Myocyte (in vitro differentiated cells): Measurements from ENCODE around the gene CTNNA1. TPM values are rescaled to one million over a fixed set of nuclear protein-coding genes. Genes with fewer than 3 reads are reported as not detected.

ENCODE experiments used
- DNase-seq: peaks from one replicate; pipeline ENCODE4 v3.0.0-alpha.2; 2012; ENCODE audit warnings: low read depth
- total RNA-seq: library from RNA; depleted of rRNA; stranded (reverse); fragments of >200 nt; gene quantifications from 2 replicates; pipeline ENCODE4 v1.2.3, GENCODE V29; 2014

Gene CTNNA1
- total RNA-seq, 1 donor from 2014 or later, result 787 TPM

DNA sequence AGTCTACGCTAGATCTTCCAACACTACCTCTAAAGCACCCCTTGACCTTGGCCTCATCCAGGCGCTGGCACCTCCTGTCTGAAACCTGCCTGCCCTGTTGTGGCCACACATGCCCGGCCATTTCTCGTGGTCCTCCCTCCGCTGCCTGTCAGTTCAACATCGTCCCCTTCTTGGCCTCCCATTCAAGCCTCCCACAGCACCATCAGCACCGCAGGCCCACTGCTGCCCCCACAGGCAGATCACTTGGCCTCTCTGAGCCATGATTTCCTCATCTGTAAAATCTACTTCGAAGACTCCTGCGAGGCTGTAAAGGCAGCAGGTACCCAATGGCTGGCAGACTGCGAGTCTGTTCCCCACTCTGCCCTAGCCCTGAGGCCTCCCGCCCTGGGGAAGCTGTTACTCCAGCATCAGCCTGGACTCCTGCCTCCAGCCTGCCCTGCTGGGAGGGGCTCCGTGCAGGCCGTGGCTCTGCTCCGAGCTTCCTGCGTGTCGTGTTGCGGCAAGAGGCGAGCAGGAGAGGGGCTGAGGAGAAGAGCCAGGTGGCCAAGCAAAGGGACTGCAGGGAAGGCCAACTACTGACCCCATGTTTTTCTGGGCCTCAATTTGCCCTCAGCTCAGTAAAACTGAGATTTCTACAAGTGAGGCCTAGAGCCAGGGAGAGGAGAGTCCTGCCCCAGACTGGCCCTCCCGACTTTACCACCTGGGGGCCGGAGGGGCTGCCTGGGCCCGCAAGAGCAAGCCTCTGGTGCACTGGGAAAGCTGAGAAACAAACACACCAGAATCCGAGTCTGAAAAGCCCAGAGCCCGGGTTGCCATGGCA lies 192.4 kb downstream of the CTNNA1 start:
- no peak for DNase-seq

DNA sequence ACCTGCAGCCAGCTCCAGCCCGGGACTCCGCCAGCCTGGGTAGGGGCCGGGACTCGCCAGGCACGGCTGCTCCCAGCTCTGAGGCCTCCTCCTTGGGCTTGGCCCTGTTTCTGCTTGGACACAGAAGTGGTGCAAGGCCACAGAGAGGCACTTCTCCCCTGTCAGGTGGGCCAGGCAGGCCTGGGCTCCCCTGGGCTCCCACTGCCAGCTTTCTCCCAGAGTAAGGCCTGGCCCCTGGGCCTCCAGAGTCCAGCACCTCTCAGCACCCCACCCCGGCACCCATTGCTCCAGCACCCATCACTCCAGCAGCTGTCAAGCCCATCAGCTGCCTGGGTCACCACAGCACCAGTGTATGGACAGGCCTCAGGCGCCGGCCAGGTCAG lies 193.0 kb downstream of the CTNNA1 start:
- no peak for DNase-seq

DNA sequence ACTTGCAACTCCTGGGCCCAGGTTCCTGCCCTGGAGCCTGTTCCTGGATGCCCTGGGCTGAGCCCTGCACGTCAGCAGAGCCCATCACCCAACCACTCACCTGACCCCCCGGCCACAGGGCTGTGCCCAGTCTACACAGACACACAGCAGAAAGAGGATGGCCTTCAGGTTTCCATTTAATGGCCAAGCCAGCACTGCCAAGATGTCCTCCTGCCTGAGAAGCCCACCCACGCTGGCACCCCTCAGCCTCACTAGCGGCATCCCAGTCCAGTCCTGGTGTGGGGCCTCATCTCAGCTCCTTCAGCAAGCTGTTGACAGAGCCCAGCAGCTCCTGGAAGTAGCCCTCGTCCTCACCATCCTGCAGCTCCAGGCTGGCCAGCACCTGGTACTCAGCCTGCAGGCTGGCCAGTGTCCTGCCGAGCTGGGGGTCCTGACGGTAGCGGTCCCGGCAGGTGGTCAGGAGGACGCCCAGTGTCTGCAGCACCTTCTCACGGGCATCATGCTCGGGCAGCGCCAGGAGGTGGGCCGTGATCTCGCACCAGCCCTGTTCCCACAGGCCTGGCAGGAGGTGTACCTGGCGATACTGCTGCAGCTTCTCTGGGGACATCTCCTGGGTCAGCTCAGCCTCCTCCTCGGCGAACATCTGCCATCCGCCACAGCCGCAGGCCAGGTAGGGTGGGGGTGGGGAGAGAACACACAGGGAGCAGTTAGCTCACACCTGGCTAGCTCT lies 193.8 kb downstream of the CTNNA1 start:
- no peak for DNase-seq

DNA sequence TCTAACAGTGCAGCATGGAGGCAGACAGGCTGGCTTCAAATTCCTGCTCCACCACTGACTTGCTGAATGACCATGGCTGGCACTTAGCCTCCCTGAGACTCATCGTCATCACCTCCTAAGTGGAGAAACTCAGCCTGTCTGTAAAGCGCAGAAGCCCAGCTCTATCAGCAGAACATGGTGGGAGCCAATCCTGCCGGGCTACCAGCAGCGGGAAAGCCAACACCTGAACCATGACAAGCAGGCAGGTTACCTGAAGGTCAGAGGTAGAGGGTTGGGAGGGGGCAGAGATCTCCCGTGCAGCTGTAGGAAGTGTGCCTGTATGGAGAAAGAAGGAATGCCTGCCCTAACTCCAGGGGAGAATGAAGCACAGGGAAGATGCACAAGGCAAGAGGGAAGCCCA lies 194.6 kb downstream of the CTNNA1 start:
- DNase-seq, result no peak

- no peak for DNase-seq
These were observed 195.4 kb downstream of the CTNNA1 start for GRCh38 chr5:138948471-138949222.

GRCh38 chr5:138949223-138949574 lies 196.0 kb downstream of the CTNNA1 start:
- DNase-seq, result no peak

DNA sequence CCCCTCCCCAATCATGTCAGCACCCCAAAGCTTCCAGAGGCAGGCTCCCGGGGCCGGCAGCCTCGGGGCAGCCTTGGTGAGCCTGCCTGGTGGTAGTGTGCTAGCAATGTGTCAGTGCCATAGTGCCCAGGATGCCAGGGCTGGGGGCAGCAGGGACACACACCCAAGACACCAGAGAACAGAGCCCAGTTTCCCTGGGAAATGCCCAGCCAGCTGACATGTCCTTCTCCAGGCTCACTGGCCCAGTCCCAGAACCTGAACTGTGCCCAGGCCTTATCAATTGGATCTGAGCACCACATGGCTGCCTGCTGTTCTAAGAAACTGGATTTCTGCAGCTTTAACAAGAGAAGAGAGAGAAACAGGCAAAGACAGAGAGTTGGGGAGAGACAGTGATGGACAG lies 196.8 kb downstream of the CTNNA1 start:
- DNase-seq, result no peak

GRCh38 chr5:138950421-138951031 lies 197.3 kb downstream of the CTNNA1 start:
- DNase-seq, result no peak

- DNase-seq, result no peak
These were observed 198.1 kb downstream of the CTNNA1 start for GRCh38 chr5:138951091-138951985.

GRCh38 chr5:138951986-138952735 lies 198.9 kb downstream of the CTNNA1 start:
- no peak for DNase-seq

- peak; percentile 96 for DNase-seq
These were observed 199.7 kb downstream of the CTNNA1 start for GRCh38 chr5:138952962-138953361.

- DNase-seq, result peak; percentile 95
These were observed 200.4 kb downstream of the CTNNA1 start for GRCh38 chr5:138953387-138954256.

DNA sequence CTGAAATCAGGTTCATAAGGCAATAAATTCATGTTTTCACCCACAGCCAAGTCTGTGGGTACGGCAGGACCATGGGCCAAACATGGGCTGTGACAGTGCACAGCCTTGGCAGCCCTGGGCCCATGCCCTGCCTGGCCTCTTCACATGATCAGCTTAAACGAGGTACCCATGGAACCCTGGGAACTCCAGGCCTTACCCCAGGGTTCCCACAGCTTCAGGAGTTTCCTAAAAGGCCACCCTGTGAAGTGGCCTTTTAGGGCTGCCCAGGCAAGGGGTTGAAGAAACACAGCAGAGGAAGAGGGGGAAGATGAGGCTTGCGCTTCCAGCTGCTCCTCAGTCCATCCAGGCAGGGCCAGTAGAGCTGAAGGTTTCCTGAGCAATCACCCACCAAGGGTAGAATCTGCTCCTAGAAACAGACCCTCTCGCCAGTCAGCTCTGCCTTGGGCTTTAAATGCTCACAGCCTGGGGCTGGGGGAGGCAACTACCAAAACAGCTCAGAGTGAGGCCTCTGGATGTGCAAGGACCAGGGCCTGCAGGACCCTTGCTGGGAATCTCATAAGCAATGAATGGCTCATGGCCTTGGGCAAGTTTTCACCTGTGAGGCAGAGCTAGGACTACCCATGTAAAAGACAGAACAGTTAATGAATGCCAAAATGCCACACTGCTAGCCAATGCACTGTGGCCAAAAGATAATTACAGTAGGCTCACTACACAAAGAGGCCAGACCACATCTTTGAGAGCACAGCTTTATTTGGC lies 201.2 kb downstream of the CTNNA1 start:
- DNase-seq, result no peak

DNA sequence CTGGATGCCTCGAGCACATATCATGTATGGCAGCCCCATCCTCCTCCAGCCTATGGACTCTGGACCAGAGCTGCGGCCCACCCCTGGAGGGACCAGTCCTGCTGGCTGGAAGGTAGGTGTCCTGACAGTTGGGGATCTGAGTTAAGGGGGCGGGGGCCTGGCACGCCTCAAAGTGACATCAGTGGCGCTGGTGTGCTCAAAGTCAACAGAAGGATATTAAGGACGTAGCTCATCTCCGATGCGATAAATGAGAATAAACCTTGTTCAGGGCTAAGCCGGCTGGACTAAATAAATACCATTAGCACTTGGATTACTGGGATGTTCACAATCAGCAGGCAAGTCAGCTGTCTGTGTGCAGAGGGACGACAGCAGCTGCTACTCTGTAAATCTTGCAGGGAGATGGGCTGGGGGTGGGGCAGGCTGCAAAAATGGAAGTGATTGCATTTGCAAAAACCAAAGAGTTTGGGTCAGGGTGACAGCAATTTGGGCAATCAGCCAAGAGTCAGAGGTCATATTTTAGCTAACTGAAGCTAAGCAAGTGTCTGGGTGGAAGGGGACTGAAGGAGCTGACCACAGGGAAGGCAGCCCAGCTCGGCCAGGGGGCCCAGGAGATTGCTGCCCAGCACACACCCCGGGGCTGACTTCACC lies 201.9 kb downstream of the CTNNA1 start:
- DNase-seq, result peak; percentile 93

- no peak for DNase-seq
These were observed 202.6 kb downstream of the CTNNA1 start for GRCh38 chr5:138955671-138956295.

DNA sequence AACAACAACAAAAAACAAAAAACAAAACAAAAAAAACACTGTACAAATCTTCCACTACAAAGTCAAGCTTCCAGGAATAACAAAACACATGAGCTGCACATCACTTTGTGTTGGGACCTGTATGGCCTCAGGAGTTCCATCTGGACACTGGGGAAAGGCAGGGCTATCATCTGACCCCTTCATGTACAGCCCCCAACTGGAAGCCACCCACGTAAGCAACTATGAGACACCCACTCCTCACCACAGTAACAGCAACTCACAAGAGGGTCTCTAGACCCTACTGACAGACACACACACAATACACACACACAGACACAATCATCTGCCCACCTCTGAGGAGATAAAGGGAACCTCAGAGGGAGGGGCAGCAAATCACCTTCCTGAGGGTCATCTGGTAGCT lies 203.6 kb downstream of the CTNNA1 start:
- no peak for DNase-seq

- DNase-seq, result no peak
These were observed 207.0 kb downstream of the CTNNA1 start for GRCh38 chr5:138960145-138960692.
